ENCODE measurements around the gene DMBT1. TPM values are rescaled to one million over a fixed set of nuclear protein-coding genes. Genes with fewer than 3 reads are reported as not detected.

Gene DMBT1
- total RNA-seq, 1 experiment from 2014 or later = 0.13 TPM

DNA sequence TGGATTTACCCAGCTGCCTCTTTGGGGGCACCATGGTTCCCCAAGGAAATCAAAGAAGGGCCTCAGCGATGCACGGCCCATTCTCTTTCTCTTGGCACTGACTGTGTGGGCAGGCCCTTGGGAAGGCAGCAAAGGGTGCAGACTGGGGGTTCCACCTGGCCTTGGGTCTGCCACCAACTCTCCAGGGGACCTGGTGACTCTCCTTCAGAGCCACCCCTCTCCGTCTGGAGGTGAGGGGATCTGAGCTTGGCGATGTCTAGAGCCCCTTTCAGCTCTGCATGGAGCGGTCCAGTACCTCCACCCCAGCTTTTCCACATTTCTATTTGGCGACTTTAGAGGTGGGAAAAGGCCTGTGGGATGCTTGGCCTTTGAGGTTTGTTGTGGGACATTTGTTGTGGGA, 70.0 kb downstream of the DMBT1 start (continued):
- no peak for TF ChIP-seq IRF2 (CRISPR knock-in tag; IDR thresholded peaks at IDR 0.05; ENCODE audit: borderline replicate concordance, low read depth)
- TF ChIP-seq ZNF423 (CRISPR knock-in tag; IDR thresholded peaks at IDR 0.05) = no peak
- no peak for TF ChIP-seq ELF4 (CRISPR knock-in tag; IDR thresholded peaks at IDR 0.05; ENCODE audit: low read depth)

GRCh38 chr10:122632031-122632430, 71.5 kb downstream of the DMBT1 start:
- no peaks in the 10 kb centered on the region; the same call in 1 of the 2 replicates for H3K27me3 Mint-ChIP-seq (ENCODE audit: low read depth)
- ChIA-PET POLR2A (no interaction called here), CTCF (interaction anchor here (0.6 kb wide), 1 partner anchor 17 kb away, joined by 5 read pairs; no protein-coding TSS in a partner anchor)
- TF ChIP-seq ETV6 (CRISPR knock-in tag; IDR thresholded peaks at IDR 0.05) = no peak
- no peak for TF ChIP-seq ZMAT4 (CRISPR knock-in tag; IDR thresholded peaks at IDR 0.05)
- TF ChIP-seq TCF7 (CRISPR knock-in tag; IDR thresholded peaks at IDR 0.05; ENCODE audit: low read depth) = no peak
- TF ChIP-seq ZNF121 (CRISPR knock-in tag; IDR thresholded peaks at IDR 0.05) = no peak
- TF ChIP-seq ZNF263 (CRISPR knock-in tag; IDR thresholded peaks at IDR 0.05; ENCODE audit: low read depth) = no peak
- TF ChIP-seq E2F5 (CRISPR knock-in tag; IDR thresholded peaks at IDR 0.05) = no peak
- no peak for TF ChIP-seq KAT7 (CRISPR knock-in tag; IDR thresholded peaks at IDR 0.05; ENCODE audit: borderline replicate concordance)
- no peak for TF ChIP-seq NR2C2 (CRISPR knock-in tag; IDR thresholded peaks at IDR 0.05)
- no peak for TF ChIP-seq RELA (CRISPR knock-in tag; IDR thresholded peaks at IDR 0.05; ENCODE audit: borderline replicate concordance)
- TF ChIP-seq MLX (CRISPR knock-in tag; IDR thresholded peaks at IDR 0.05) = no peak
- TF ChIP-seq, protein P1, sequence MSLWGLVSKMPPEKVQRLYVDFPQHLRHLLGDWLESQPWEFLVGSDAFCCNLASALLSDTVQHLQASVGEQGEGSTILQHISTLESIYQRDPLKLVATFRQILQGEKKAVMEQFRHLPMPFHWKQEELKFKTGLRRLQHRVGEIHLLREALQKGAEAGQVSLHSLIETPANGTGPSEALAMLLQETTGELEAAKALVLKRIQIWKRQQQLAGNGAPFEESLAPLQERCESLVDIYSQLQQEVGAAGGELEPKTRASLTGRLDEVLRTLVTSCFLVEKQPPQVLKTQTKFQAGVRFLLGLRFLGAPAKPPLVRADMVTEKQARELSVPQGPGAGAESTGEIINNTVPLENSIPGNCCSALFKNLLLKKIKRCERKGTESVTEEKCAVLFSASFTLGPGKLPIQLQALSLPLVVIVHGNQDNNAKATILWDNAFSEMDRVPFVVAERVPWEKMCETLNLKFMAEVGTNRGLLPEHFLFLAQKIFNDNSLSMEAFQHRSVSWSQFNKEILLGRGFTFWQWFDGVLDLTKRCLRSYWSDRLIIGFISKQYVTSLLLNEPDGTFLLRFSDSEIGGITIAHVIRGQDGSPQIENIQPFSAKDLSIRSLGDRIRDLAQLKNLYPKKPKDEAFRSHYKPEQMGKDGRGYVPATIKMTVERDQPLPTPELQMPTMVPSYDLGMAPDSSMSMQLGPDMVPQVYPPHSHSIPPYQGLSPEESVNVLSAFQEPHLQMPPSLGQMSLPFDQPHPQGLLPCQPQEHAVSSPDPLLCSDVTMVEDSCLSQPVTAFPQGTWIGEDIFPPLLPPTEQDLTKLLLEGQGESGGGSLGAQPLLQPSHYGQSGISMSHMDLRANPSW (CRISPR knock-in tag; conservative IDR thresholded peaks at IDR 0.05; ENCODE audit: low read depth) = no peak
- TF ChIP-seq RORB (CRISPR knock-in tag; IDR thresholded peaks at IDR 0.05) = no peak
- no peak for TF ChIP-seq ZNF396 (CRISPR knock-in tag; IDR thresholded peaks at IDR 0.05; ENCODE audit: borderline replicate concordance)
- no peak for TF ChIP-seq FOXP1 (CRISPR knock-in tag; IDR thresholded peaks at IDR 0.05; ENCODE audit: borderline replicate concordance)
- TF ChIP-seq, protein P2, sequence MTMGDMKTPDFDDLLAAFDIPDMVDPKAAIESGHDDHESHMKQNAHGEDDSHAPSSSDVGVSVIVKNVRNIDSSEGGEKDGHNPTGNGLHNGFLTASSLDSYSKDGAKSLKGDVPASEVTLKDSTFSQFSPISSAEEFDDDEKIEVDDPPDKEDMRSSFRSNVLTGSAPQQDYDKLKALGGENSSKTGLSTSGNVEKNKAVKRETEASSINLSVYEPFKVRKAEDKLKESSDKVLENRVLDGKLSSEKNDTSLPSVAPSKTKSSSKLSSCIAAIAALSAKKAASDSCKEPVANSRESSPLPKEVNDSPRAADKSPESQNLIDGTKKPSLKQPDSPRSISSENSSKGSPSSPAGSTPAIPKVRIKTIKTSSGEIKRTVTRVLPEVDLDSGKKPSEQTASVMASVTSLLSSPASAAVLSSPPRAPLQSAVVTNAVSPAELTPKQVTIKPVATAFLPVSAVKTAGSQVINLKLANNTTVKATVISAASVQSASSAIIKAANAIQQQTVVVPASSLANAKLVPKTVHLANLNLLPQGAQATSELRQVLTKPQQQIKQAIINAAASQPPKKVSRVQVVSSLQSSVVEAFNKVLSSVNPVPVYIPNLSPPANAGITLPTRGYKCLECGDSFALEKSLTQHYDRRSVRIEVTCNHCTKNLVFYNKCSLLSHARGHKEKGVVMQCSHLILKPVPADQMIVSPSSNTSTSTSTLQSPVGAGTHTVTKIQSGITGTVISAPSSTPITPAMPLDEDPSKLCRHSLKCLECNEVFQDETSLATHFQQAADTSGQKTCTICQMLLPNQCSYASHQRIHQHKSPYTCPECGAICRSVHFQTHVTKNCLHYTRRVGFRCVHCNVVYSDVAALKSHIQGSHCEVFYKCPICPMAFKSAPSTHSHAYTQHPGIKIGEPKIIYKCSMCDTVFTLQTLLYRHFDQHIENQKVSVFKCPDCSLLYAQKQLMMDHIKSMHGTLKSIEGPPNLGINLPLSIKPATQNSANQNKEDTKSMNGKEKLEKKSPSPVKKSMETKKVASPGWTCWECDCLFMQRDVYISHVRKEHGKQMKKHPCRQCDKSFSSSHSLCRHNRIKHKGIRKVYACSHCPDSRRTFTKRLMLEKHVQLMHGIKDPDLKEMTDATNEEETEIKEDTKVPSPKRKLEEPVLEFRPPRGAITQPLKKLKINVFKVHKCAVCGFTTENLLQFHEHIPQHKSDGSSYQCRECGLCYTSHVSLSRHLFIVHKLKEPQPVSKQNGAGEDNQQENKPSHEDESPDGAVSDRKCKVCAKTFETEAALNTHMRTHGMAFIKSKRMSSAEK (CRISPR knock-in tag; IDR thresholded peaks at IDR 0.05; ENCODE audit: borderline replicate concordance) = no peak
- H3K4me1 Mint-ChIP-seq = peaks cover 6% of the 10 kb centered on the region
- ATAC-seq (no peak), DNase-seq (ENCODE audit: low spot score) (no peak)
- no peaks in the 10 kb centered on the region; the same call in 1 of the 2 replicates for H3K9me3 Mint-ChIP-seq
- no peaks in the 10 kb centered on the region for H3K36me3 Mint-ChIP-seq
- H3K27ac Mint-ChIP-seq = no peak overlapping the region
- H3K4me3 Mint-ChIP-seq = no peak overlapping the region
